Activated CD4-positive, alpha-beta T cell treated with anti-CD3 and anti-CD28 coated beads for 4 hours (primary cell): ENCODE results near the gene CEP76.
A peak's percentile ranks its signal among the peaks of the same experiment; 100 is the strongest.

Experiments used
- DNase-seq, 2 donors: peaks; one replicate each; pipeline ENCODE4 v3.0.0-alpha.2; 2020

Gene CEP76

GRCh38 chr18:12702221-12703095, at the start of gene CEP76, which contains the start of gene PSMG2:
Gene CEP76 (minus strand): TSS chr18:12702723. CDS start chr18:12702548, 175 bp downstream.
Gene PSMG2 (plus strand): TSS chr18:12703042. CDS start chr18:12703108, 66 bp downstream.
- DNase-seq, result peak; percentile 76 to 82

- DNase-seq, result no peak
Observed at GRCh38 chr18:12751891-12752290, 49.4 kb upstream of the CEP76 start.

GRCh38 chr18:12751503-12751884, 49.0 kb upstream of the CEP76 start:
- DNase-seq, result no peak

GRCh38 chr18:12750715-12751502, 48.4 kb upstream of the CEP76 start:
- no peak for DNase-seq

GRCh38 chr18:12750076-12750714, 47.7 kb upstream of the CEP76 start:
- DNase-seq, result no peak

GRCh38 chr18:12749121-12749520, 46.6 kb upstream of the CEP76 start:
- no peak for DNase-seq

GRCh38 chr18:12748671-12749070, 46.1 kb upstream of the CEP76 start:
- no peak for DNase-seq

GRCh38 chr18:12747530-12748315, 45.2 kb upstream of the CEP76 start:
- no peak for DNase-seq

GRCh38 chr18:12745095-12745795, 42.7 kb upstream of the CEP76 start:
- DNase-seq, result no peak

GRCh38 chr18:12744103-12744502, 41.6 kb upstream of the CEP76 start:
- no peak for DNase-seq

- DNase-seq, result no peak
Observed at GRCh38 chr18:12742453-12742852, 39.9 kb upstream of the CEP76 start.

- no peak for DNase-seq
Observed at GRCh38 chr18:12741351-12741750, 38.8 kb upstream of the CEP76 start.

GRCh38 chr18:12737243-12737902, 34.9 kb upstream of the CEP76 start:
- DNase-seq, result no peak

- peak; percentile 42 to 74 for DNase-seq
Observed at GRCh38 chr18:12726774-12727550, 24.4 kb upstream of the CEP76 start.

GRCh38 chr18:12726331-12726730, 23.8 kb upstream of the CEP76 start:
- DNase-seq, result no peak

- no peak for DNase-seq
Observed at GRCh38 chr18:12722731-12723130, 20.2 kb upstream of the CEP76 start.

GRCh38 chr18:12721495-12722275, 19.2 kb upstream of the CEP76 start:
- DNase-seq, result no peak

- no peak for DNase-seq
Observed at GRCh38 chr18:12711446-12711845, 8.9 kb upstream of the CEP76 start.

GRCh38 chr18:12703664-12704063, 1.1 kb upstream of the CEP76 start:
- DNase-seq, result peak in 1 of 2 donors; percentile 3
